HEK293 (cell line): ENCODE results near the gene TNXB.

ENCODE experiments used
- CTCF ChIA-PET: fragments of 350-600 bp; formaldehyde crosslinking; extraction: SDS; loops from one replicate; lab custom pipeline; 2021; ENCODE audit warnings: antibody characterized with exemption; lab: Yijun Ruan, JAX
- POLR2A ChIA-PET: fragments of 300-600 bp; formaldehyde crosslinking; extraction: SDS; loops from one replicate; lab custom pipeline; 2020; ENCODE audit warnings: antibody characterized with exemption, inconsistent platforms; lab: Yijun Ruan, JAX
- H3K27ac ChIP-seq: fragments of 200-500 bp; sonication (Bioruptor generic); 2 replicates; pipeline ENCODE4 v1.5.1; 2014; ENCODE audit warnings: low read depth, low read length, control low read depth, inconsistent platforms; ENCODE audit errors: extremely low read depth
- H3K36me3 ChIP-seq, 2 experiments: fragments of 200-500 bp in 1 of 2; sonication (Bioruptor generic) in 1 of 2; 1 replicate in 1 of 2; 2 replicates in 1 of 2; pipeline ENCODE4 v1.5.1; 2014 to 2017; ENCODE audit warnings: inconsistent platforms in 2 of 2, low read length in 2 of 2; ENCODE audit not compliant: control insufficient read depth in 2 of 2, insufficient read depth in 1 of 2
- H3K4me1 ChIP-seq: fragments of 200-500 bp; sonication (Bioruptor generic); 2 replicates; pipeline ENCODE4 v1.5.1; 2014; ENCODE audit warnings: mild to moderate bottlenecking, low read length, inconsistent platforms; ENCODE audit not compliant: control insufficient read depth, insufficient read depth
- H3K4me3 ChIP-seq: 2 replicates; pipeline ENCODE4 v1.5.1; 2011; ENCODE audit warnings: low read depth, mild to moderate bottlenecking, control low read depth, low read length, moderate library complexity
- H3K9me3 ChIP-seq: fragments of 200-500 bp; sonication (Bioruptor generic); 2 replicates; pipeline ENCODE4 v1.5.1; 2014; ENCODE audit warnings: low read depth, low read length, inconsistent platforms; ENCODE audit not compliant: control insufficient read depth, insufficient read depth
- GLIS1 ChIP-seq: fragments of 450-650 bp; formaldehyde crosslinking; IDR thresholded peaks from 2 replicates; pipeline ENCODE4 v1.5.1; 2016; ENCODE audit warnings: missing biosample characterization, missing genetic modification characterization
- GLIS2 ChIP-seq: fragments of 450-650 bp; formaldehyde crosslinking; IDR thresholded peaks from 2 replicates; pipeline ENCODE4 v1.5.1; 2016; ENCODE audit warnings: missing biosample characterization, missing genetic modification characterization
- HOXC10 ChIP-seq: sonication (generic); formaldehyde crosslinking; IDR thresholded peaks from 2 replicates; pipeline ENCODE4 v1.8.1; 2023; ENCODE audit warnings: mild to moderate bottlenecking, missing genetic modification reagents
- KLF1 ChIP-seq: fragments of 450-650 bp; formaldehyde crosslinking; IDR thresholded peaks from 2 replicates; pipeline ENCODE4 v1.5.1; 2016; ENCODE audit warnings: missing biosample characterization, missing genetic modification characterization
- KLF9 ChIP-seq: fragments of 450-650 bp; formaldehyde crosslinking; IDR thresholded peaks from 2 replicates; pipeline ENCODE4 v1.5.1; 2016; ENCODE audit warnings: missing biosample characterization, missing genetic modification characterization, low read depth
- ZBTB1 ChIP-seq: fragments of 450-650 bp; formaldehyde crosslinking; IDR thresholded peaks from 2 replicates; pipeline ENCODE4 v1.5.1; 2016; ENCODE audit warnings: missing biosample characterization, missing genetic modification characterization
- ZBTB48 ChIP-seq: fragments of 450-650 bp; formaldehyde crosslinking; IDR thresholded peaks from 2 replicates; pipeline ENCODE4 v1.5.1; 2016; ENCODE audit warnings: missing biosample characterization, missing genetic modification characterization
- ZBTB7A ChIP-seq: fragments of 450-650 bp; formaldehyde crosslinking; IDR thresholded peaks from 2 replicates; pipeline ENCODE4 v1.5.1; 2016; ENCODE audit warnings: low read depth, missing biosample characterization, missing genetic modification characterization
- ZEB2 ChIP-seq: fragments of 450-650 bp; formaldehyde crosslinking; IDR thresholded peaks from 2 replicates; pipeline ENCODE4 v1.5.1; 2016; ENCODE audit warnings: missing biosample characterization, missing genetic modification characterization
- ZNF37A ChIP-seq: fragments of 450-650 bp; IDR thresholded peaks from 2 replicates; pipeline ENCODE4 v1.5.1; 2018; ENCODE audit warnings: missing biosample characterization, missing genetic modification characterization
- ZNF549 ChIP-seq: fragments of 450-650 bp; IDR thresholded peaks from 2 replicates; pipeline ENCODE4 v1.5.1; 2018; ENCODE audit warnings: missing biosample characterization, missing genetic modification characterization, mild to moderate bottlenecking, inconsistent platforms, moderate library complexity
- ZNF677 ChIP-seq: fragments of 450-650 bp; IDR thresholded peaks from 2 replicates; pipeline ENCODE4 v1.5.0; 2018; ENCODE audit warnings: missing biosample characterization, mild to moderate bottlenecking, missing genetic modification characterization, moderate library complexity
- ZNF701 ChIP-seq: fragments of 450-650 bp; formaldehyde crosslinking; IDR thresholded peaks from 2 replicates; pipeline ENCODE4 v1.5.1; 2016; ENCODE audit warnings: missing biosample characterization, missing genetic modification characterization
- ZNF707 ChIP-seq: fragments of 450-650 bp; formaldehyde crosslinking; IDR thresholded peaks from 2 replicates; pipeline ENCODE4 v1.5.1; 2016; ENCODE audit warnings: missing biosample characterization, missing genetic modification characterization
- ZNF785 ChIP-seq: fragments of 450-650 bp; formaldehyde crosslinking; IDR thresholded peaks from 2 replicates; pipeline ENCODE4 v1.5.1; 2016; ENCODE audit warnings: missing biosample characterization, missing genetic modification characterization
- TF ChIP-seq, protein P1 (sequence below): fragments of 450-650 bp; formaldehyde crosslinking; IDR thresholded peaks from 2 replicates; pipeline ENCODE4 v1.5.1; 2016; ENCODE audit warnings: missing biosample characterization, missing genetic modification characterization
- TF ChIP-seq, protein P2 (sequence below): fragments of 450-650 bp; formaldehyde crosslinking; IDR thresholded peaks from 2 replicates; pipeline ENCODE4 v1.5.1; 2016; ENCODE audit warnings: missing biosample characterization, missing genetic modification characterization
- TF ChIP-seq, protein P3 (sequence below): fragments of 450-650 bp; formaldehyde crosslinking; IDR thresholded peaks from 2 replicates; pipeline ENCODE4 v1.5.0; 2017; ENCODE audit warnings: missing biosample characterization, missing genetic modification characterization, borderline replicate concordance
- TF ChIP-seq, protein P4 (sequence below): fragments of 450-650 bp; formaldehyde crosslinking; IDR thresholded peaks from 2 replicates; pipeline ENCODE4 v1.5.1; 2016; ENCODE audit warnings: missing biosample characterization, missing genetic modification characterization
- TF ChIP-seq, protein P5 (sequence below): fragments of 450-650 bp; formaldehyde crosslinking; IDR thresholded peaks from 2 replicates; pipeline ENCODE4 v1.5.1; 2017; ENCODE audit warnings: missing biosample characterization, missing genetic modification characterization

TNXB gene

DNA sequence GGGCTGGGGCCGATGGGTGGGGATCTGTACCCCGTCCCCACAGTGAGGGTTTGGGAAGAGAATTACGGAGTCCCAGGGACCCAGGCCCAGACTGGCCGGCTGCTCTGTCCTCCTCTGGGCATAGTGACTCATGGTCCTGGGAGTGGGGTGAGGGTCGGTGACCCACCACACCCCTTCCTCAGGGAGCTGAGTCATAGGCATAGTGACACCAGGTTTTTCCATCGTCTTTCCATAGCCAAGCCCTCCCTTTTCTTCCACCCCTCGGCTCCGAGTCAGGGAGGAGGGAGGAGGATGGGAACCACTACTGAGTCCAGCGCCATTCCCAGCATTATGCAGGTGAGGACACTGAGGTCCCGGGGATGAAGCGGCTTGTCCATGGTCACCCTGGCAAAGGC lies 62.1 kb downstream of the TNXB start:
- ChIA-PET POLR2A (no interaction called here), CTCF (interaction anchor here (0.5 to 3.1 kb wide), 15 partner anchors 16 to 272 kb away, joined by 3 to 32 read pairs (median 5); partner anchors contain the start of gene EGFL8)
- Histone ChIP-seq H3K36me3 (no peaks in the 10 kb centered on the region), H3K27ac (no peak overlapping the region), H3K4me1 (no peaks in the 10 kb centered on the region), H3K4me3 (no peak overlapping the region), H3K9me3 (no peaks in the 10 kb centered on the region)
- TF ChIP-seq, protein P1, sequence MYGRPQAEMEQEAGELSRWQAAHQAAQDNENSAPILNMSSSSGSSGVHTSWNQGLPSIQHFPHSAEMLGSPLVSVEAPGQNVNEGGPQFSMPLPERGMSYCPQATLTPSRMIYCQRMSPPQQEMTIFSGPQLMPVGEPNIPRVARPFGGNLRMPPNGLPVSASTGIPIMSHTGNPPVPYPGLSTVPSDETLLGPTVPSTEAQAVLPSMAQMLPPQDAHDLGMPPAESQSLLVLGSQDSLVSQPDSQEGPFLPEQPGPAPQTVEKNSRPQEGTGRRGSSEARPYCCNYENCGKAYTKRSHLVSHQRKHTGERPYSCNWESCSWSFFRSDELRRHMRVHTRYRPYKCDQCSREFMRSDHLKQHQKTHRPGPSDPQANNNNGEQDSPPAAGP, result peak; percentile 53; the same call in 1 of the 2 replicates
- TF ChIP-seq ZNF37A (tag by site-specific recombination) (no peak), ZNF707 (tag by site-specific recombination) (no peak), ZEB2 (tag by site-specific recombination) (no peak), ZBTB1 (tag by site-specific recombination) (no peak), HOXC10 (CRISPR knock-in tag) (no peak), KLF1 (tag by site-specific recombination) (peak; percentile 68), ZNF549 (tag by site-specific recombination) (no peak)
- TF ChIP-seq, protein P2, sequence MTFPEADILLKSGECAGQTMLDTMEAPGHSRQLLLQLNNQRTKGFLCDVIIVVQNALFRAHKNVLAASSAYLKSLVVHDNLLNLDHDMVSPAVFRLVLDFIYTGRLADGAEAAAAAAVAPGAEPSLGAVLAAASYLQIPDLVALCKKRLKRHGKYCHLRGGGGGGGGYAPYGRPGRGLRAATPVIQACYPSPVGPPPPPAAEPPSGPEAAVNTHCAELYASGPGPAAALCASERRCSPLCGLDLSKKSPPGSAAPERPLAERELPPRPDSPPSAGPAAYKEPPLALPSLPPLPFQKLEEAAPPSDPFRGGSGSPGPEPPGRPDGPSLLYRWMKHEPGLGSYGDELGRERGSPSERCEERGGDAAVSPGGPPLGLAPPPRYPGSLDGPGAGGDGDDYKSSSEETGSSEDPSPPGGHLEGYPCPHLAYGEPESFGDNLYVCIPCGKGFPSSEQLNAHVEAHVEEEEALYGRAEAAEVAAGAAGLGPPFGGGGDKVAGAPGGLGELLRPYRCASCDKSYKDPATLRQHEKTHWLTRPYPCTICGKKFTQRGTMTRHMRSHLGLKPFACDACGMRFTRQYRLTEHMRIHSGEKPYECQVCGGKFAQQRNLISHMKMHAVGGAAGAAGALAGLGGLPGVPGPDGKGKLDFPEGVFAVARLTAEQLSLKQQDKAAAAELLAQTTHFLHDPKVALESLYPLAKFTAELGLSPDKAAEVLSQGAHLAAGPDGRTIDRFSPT (tag by site-specific recombination), result 0 out of 2 replicates have a peak, but pooled peaks have one; percentile 10
- TF ChIP-seq, protein P3, sequence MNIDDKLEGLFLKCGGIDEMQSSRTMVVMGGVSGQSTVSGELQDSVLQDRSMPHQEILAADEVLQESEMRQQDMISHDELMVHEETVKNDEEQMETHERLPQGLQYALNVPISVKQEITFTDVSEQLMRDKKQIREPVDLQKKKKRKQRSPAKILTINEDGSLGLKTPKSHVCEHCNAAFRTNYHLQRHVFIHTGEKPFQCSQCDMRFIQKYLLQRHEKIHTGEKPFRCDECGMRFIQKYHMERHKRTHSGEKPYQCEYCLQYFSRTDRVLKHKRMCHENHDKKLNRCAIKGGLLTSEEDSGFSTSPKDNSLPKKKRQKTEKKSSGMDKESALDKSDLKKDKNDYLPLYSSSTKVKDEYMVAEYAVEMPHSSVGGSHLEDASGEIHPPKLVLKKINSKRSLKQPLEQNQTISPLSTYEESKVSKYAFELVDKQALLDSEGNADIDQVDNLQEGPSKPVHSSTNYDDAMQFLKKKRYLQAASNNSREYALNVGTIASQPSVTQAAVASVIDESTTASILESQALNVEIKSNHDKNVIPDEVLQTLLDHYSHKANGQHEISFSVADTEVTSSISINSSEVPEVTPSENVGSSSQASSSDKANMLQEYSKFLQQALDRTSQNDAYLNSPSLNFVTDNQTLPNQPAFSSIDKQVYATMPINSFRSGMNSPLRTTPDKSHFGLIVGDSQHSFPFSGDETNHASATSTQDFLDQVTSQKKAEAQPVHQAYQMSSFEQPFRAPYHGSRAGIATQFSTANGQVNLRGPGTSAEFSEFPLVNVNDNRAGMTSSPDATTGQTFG, result no peak
- TF ChIP-seq, protein P4, sequence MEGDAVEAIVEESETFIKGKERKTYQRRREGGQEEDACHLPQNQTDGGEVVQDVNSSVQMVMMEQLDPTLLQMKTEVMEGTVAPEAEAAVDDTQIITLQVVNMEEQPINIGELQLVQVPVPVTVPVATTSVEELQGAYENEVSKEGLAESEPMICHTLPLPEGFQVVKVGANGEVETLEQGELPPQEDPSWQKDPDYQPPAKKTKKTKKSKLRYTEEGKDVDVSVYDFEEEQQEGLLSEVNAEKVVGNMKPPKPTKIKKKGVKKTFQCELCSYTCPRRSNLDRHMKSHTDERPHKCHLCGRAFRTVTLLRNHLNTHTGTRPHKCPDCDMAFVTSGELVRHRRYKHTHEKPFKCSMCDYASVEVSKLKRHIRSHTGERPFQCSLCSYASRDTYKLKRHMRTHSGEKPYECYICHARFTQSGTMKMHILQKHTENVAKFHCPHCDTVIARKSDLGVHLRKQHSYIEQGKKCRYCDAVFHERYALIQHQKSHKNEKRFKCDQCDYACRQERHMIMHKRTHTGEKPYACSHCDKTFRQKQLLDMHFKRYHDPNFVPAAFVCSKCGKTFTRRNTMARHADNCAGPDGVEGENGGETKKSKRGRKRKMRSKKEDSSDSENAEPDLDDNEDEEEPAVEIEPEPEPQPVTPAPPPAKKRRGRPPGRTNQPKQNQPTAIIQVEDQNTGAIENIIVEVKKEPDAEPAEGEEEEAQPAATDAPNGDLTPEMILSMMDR (tag by site-specific recombination), result 0 out of 2 replicates have a peak, but pooled peaks have one; percentile 2
- TF ChIP-seq, protein P5, sequence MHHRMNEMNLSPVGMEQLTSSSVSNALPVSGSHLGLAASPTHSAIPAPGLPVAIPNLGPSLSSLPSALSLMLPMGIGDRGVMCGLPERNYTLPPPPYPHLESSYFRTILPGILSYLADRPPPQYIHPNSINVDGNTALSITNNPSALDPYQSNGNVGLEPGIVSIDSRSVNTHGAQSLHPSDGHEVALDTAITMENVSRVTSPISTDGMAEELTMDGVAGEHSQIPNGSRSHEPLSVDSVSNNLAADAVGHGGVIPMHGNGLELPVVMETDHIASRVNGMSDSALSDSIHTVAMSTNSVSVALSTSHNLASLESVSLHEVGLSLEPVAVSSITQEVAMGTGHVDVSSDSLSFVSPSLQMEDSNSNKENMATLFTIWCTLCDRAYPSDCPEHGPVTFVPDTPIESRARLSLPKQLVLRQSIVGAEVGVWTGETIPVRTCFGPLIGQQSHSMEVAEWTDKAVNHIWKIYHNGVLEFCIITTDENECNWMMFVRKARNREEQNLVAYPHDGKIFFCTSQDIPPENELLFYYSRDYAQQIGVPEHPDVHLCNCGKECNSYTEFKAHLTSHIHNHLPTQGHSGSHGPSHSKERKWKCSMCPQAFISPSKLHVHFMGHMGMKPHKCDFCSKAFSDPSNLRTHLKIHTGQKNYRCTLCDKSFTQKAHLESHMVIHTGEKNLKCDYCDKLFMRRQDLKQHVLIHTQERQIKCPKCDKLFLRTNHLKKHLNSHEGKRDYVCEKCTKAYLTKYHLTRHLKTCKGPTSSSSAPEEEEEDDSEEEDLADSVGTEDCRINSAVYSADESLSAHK (tag by site-specific recombination), result no peak

DNA sequence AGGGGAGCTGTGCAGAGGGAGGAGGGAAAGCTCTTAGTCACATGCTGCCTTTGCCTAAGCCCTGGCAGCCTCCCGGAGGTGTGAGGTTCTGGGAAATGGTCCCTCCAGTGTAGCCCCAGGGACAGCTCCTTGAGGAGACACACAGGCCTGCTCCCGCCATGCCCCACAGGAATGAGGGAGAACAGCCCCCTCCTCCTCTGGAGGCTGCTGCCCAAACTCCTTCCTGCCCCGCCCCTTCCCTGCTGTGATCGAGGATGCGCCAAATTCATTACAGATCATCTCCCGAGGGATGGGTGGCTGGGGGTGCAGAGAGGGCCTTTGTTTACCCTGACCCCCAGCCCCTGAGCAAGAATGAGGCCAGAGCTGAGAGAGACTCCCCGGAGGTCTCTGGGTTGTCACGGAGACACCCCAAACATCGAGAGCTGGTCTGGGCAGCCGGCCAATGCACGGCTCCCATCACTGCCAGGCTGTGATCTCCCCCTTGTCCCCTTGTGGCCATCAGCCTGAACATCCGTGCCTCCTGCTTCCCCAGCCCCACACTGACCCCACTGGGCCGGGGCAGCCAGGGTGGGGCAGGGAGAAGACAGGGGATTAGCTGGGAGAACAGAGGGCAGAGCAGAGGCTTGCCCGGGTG lies 62.6 kb downstream of the TNXB start:
- Histone ChIP-seq H3K27ac (no peak overlapping the region), H3K4me3 (no peak overlapping the region), H3K9me3 (no peaks in the 10 kb centered on the region), H3K4me1 (no peaks in the 10 kb centered on the region), H3K36me3 (no peaks in the 10 kb centered on the region)
- CTCF ChIA-PET, result interaction anchor here (0.5 to 3.1 kb wide), 12 partner anchors 11 to 272 kb away, joined by 3 to 32 read pairs (median 4); no protein-coding TSS in a partner anchor
- POLR2A ChIA-PET, result no interaction called here
- no peak for TF ChIP-seq ZNF677 (tag by site-specific recombination)
- peak; percentile 64; the same call in 1 of the 2 replicates for TF ChIP-seq GLIS2 (tag by site-specific recombination)
- TF ChIP-seq KLF9 (tag by site-specific recombination), result 0 out of 2 replicates have a peak, but pooled peaks have one; percentile 12
- peak; percentile 55; the same call in 1 of the 2 replicates for TF ChIP-seq ZBTB48 (tag by site-specific recombination)
- peak; percentile 92 for TF ChIP-seq GLIS1
- TF ChIP-seq ZBTB7A (tag by site-specific recombination), result no peak
- TF ChIP-seq ZNF701, result no peak
- TF ChIP-seq, protein P4 (tag by site-specific recombination), result 0 out of 2 replicates have a peak, but pooled peaks have one; percentile 10
- no peak for TF ChIP-seq ZNF785 (tag by site-specific recombination)
- TF ChIP-seq KLF1 (tag by site-specific recombination), result peak; percentile 64
